ENCODE results near the gene LRRC74A.

The LRRC74A gene

GRCh38 chr14:76806446-76806845 lies 19.8 kb upstream of the LRRC74A start:
- no peak overlapping the region for H3K27ac ChIP-seq (ENCODE audit: poor library complexity, severe bottlenecking)
- no peak overlapping the region for H3K4me3 ChIP-seq (ENCODE audit: severe bottlenecking)
- H3K27me3 ChIP-seq (ENCODE audit: insufficient read depth, poor library complexity, severe bottlenecking), result no peaks in the 10 kb centered on the region
- ATAC-seq (ENCODE audit: low read depth) (no peak), DNase-seq (ENCODE audit: low spot score) (no peak)
- H3K9me3 ChIP-seq (ENCODE audit: severe bottlenecking), result no peaks in the 10 kb centered on the region
- H3K4me1 ChIP-seq (ENCODE audit: insufficient read depth, poor library complexity, severe bottlenecking), result peaks cover 10% of the 10 kb centered on the region
- TF ChIP-seq CTCF (IDR thresholded peaks at IDR 0.05; ENCODE audit: poor library complexity, severe bottlenecking), result no peak
- peaks cover 72% of the 10 kb centered on the region for H3K36me3 ChIP-seq (ENCODE audit: low read depth)

DNA sequence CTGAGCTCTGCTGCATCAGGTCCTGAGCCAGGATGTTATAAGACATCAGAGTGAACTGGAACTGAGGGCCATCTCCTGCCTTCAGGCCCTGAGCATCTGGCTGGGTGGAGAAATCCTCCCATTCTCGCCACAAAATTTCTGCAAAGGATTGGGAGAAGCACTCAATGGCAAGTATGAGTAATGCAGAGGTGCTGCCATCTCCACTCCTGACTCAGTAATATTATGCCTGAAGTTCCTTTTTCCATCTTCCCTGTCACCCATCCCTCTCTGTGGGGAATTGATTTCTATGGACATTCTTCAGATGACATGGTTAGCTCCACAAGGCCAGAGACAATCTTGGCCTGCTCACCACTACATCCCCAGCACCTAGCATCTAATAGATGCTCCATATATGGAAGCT lies 18.2 kb upstream of the LRRC74A start:
- Histone ChIP-seq H3K4me3 (ENCODE audit: severe bottlenecking) (no peak overlapping the region), H3K36me3 (ENCODE audit: low read depth) (peaks cover 57% of the 10 kb centered on the region), H3K9me3 (ENCODE audit: severe bottlenecking) (no peaks in the 10 kb centered on the region), H3K27ac (ENCODE audit: poor library complexity, severe bottlenecking) (no peak overlapping the region), H3K4me1 (ENCODE audit: insufficient read depth, poor library complexity, severe bottlenecking) (peaks cover 12% of the 10 kb centered on the region), H3K27me3 (ENCODE audit: insufficient read depth, poor library complexity, severe bottlenecking) (no peaks in the 10 kb centered on the region)
- TF ChIP-seq CTCF (IDR thresholded peaks at IDR 0.05; ENCODE audit: poor library complexity, severe bottlenecking), result no peak
- DNase-seq (ENCODE audit: low spot score) (no peak), ATAC-seq (ENCODE audit: low read depth) (no peak)

- TF ChIP-seq CTCF (IDR thresholded peaks at IDR 0.05; ENCODE audit: poor library complexity, severe bottlenecking), result no peak
- Histone ChIP-seq H3K9me3 (ENCODE audit: severe bottlenecking) (no peaks in the 10 kb centered on the region), H3K4me3 (ENCODE audit: severe bottlenecking) (no peak overlapping the region), H3K4me1 (ENCODE audit: insufficient read depth, poor library complexity, severe bottlenecking) (peaks cover 12% of the 10 kb centered on the region), H3K36me3 (ENCODE audit: low read depth) (peaks cover 48% of the 10 kb centered on the region), H3K27me3 (ENCODE audit: insufficient read depth, poor library complexity, severe bottlenecking) (no peaks in the 10 kb centered on the region), H3K27ac (ENCODE audit: poor library complexity, severe bottlenecking) (no peak overlapping the region)
- DNase-seq (ENCODE audit: low spot score) (no peak), ATAC-seq (ENCODE audit: low read depth) (no peak)
Observed at GRCh38 chr14:76808990-76809389, 17.2 kb upstream of the LRRC74A start.

DNA sequence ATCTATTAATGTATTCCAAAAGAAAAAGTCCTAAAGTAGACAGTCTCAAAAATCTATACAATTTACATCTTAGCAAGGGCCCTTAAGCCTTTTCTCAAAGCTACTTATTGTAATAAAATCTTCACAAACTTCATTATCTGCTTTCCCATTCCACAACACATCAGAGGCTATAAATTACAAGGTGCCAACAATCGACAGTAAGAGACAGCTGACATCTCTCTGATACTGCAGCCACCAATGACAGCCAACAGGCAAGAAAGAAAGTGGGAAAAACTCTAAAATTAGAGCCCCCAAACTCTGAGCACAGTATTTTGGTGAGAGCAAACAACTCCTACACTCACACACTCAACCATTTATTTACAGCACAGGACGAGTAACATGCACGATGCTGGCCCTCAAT lies 15.7 kb upstream of the LRRC74A start:
- H3K4me3 ChIP-seq (ENCODE audit: severe bottlenecking), result no peak overlapping the region
- H3K9me3 ChIP-seq (ENCODE audit: severe bottlenecking), result no peaks in the 10 kb centered on the region
- no peak for TF ChIP-seq CTCF (IDR thresholded peaks at IDR 0.05; ENCODE audit: poor library complexity, severe bottlenecking)
- H3K36me3 ChIP-seq (ENCODE audit: low read depth), result peaks cover 32% of the 10 kb centered on the region
- no peak for DNase-seq (ENCODE audit: low spot score)
- H3K27ac ChIP-seq (ENCODE audit: poor library complexity, severe bottlenecking), result no peak overlapping the region
- ATAC-seq (ENCODE audit: low read depth), result no peak
- no peaks in the 10 kb centered on the region for H3K27me3 ChIP-seq (ENCODE audit: insufficient read depth, poor library complexity, severe bottlenecking)
- H3K4me1 ChIP-seq (ENCODE audit: insufficient read depth, poor library complexity, severe bottlenecking), result peaks cover 12% of the 10 kb centered on the region

DNA sequence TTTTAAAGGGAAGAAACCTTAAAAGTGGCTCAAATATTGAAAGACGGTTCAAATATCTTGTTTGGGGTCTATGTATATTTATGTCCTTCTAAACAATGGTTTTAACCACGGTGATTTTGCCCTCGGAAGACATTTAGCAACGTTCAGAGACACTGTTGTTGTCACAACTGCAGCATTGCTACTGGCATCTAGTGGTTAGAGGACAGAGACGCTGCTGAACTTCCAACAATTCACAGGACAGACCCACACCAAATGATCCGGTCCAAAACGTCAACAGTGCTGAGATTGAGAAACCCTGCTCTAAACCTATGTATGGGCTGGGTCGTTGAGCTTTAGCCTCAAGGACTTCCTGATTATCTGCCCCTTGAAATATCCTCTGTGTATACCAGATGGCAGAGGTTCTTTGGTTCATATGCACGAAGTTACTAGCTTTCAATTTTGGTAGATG lies 15.2 kb upstream of the LRRC74A start:
- Histone ChIP-seq H3K4me1 (ENCODE audit: insufficient read depth, poor library complexity, severe bottlenecking) (peaks cover 12% of the 10 kb centered on the region), H3K27ac (ENCODE audit: poor library complexity, severe bottlenecking) (no peak overlapping the region), H3K36me3 (ENCODE audit: low read depth) (peaks cover 28% of the 10 kb centered on the region), H3K4me3 (ENCODE audit: severe bottlenecking) (peak overlapping the region; percentile 70), H3K27me3 (ENCODE audit: insufficient read depth, poor library complexity, severe bottlenecking) (no peaks in the 10 kb centered on the region), H3K9me3 (ENCODE audit: severe bottlenecking) (no peaks in the 10 kb centered on the region)
- no peak for DNase-seq (ENCODE audit: low spot score)
- ATAC-seq (ENCODE audit: low read depth), result peak; percentile 7; the same call in 1 of the 3 replicates
- TF ChIP-seq CTCF (IDR thresholded peaks at IDR 0.05; ENCODE audit: poor library complexity, severe bottlenecking), result peak; percentile 71

All from RWPE2 (cell line).